ENCODE data around the gene BBS1.
A peak's percentile ranks its signal among the peaks of the same experiment; 100 is the strongest.
"Not testable (repeated sequence)": the region's sequence is repeated elsewhere in the genome, so short reads cannot be mapped to it uniquely, and the experiment has no call there.

The BBS1 gene

DNA sequence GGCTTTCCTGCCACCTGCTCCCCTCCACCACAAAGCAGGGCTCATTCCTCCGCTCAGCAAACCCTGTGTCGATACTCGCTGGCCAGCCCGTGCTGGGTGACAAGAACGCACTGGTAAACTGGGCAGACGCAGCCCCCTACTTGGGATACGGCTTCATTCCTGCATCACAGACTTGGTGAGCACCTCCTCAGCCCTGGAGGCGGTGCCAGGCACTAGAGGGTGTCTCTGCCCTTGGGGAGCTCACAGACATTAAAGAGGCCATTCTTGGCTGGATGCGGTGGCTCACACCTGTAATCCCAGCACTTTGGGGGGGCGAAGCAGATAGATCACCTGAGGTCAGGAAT, 29.4 kb downstream of the BBS1 start:
- no peak overlapping the region for H3K4me3 ChIP-seq (ENCODE audit: low read depth, low read length)
- no peak for DNase-seq (ENCODE audit: low read depth)
- no peak for TF ChIP-seq CTCF (IDR thresholded peaks at IDR 0.05; ENCODE audit: control insufficient read depth, extremely low read depth, insufficient read depth)

- not testable (repeated sequence) for H3K4me3 ChIP-seq (ENCODE audit: low read depth, low read length); DNase-seq (ENCODE audit: low read depth)
Measured at GRCh38 chr11:66540598-66540997, 30.2 kb downstream of the BBS1 start.

DNA sequence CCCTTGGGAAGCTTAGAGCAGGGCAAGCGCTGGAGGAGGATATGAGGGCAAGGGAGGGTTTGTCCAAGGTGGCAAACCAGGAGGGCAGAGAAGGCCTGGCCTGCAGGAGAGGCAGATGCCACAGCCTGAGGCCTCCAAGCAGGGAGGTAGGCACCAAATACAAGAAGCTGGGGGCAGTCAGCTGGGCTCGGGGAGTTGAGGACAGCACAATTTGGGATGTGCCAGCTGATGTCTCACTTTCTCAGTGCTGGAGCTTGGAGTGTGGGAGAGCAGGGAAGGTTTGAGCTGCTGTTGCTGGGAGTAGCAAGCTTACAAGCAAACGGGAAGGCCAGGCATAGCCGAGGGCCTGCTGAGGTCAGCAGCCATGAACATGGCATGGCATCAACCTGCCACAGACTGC, 31.5 kb downstream of the BBS1 start:
- TF ChIP-seq CTCF (IDR thresholded peaks at IDR 0.05; ENCODE audit: control insufficient read depth, extremely low read depth, insufficient read depth): no peak
- no peak for DNase-seq (ENCODE audit: low read depth)
- no peak overlapping the region for H3K4me3 ChIP-seq (ENCODE audit: low read depth, low read length)

DNA sequence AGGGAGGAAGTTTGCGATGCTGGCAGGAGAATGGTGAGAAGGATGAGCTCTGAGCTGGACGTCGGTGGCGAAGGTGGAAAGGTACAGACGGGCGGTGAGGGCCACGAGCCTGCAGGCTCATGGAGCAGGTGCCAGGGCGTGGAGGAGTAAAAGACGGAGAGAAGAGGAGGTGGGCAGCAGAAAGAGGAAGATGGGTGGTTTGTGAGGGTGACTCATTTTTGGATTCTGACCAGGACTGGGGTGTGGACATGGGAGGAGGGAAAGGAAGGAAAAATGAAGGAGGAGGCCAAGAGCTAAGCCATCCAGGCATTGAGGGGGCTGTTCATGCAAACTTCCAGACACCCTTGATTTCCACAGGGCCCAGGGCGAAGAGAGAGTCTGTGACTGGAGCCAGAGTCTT, 31.9 kb downstream of the BBS1 start:
- DNase-seq (ENCODE audit: low read depth): no peak
- TF ChIP-seq CTCF (IDR thresholded peaks at IDR 0.05; ENCODE audit: control insufficient read depth, extremely low read depth, insufficient read depth): no peak
- no peak overlapping the region for H3K4me3 ChIP-seq (ENCODE audit: low read depth, low read length)

DNA sequence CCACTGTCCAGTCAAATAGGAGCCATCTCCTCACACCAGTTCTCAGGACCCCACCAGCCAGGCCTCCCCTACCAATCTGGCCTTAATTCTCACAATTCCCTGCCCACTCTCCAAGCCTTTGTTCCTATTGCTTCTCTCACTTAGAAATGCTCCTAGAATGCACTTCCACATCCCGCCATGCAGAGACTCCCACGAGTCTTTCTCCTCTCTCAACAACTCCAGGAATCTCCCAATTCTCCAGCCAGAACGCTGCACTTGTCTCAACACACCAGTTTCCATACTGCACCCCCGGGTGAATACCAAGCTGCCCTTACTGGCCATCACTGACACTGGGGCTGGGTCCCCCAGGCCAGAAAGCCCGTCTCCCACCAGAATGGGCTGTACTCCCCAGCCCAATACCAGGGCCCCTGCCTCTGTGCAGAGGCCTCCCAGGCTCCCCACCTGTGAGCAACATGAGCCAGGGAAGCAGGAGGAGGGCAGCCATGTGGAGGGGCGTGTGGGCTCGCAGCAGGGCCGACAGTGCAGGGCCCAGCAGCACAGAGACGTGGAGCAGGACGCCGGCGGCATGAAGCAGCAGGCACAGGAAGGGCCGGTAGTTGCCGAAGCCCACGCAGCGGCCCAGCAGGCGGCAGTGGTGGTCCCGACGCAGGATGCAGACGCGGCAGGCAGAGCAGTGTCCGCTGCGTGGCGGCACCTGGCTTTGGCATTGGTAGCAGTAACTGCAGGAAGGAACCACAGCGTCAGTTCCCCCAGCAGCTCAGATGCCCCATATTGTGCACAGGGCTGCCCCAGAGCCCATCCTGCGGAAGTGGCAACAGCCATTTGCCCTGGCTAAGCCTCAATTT, 33.0 kb downstream of the BBS1 start:
- no peak overlapping the region for H3K4me3 ChIP-seq (ENCODE audit: low read depth, low read length)
- no peak for TF ChIP-seq CTCF (IDR thresholded peaks at IDR 0.05; ENCODE audit: control insufficient read depth, extremely low read depth, insufficient read depth)
- no peak for DNase-seq (ENCODE audit: low read depth)

- peak overlapping the region; percentile 76 for H3K4me3 ChIP-seq (ENCODE audit: low read depth, low read length)
- not testable (repeated sequence) for DNase-seq (ENCODE audit: low read depth)
Measured at GRCh38 chr11:66544952-66545351, 34.5 kb downstream of the BBS1 start.

GRCh38 chr11:66545701-66546367, 35.4 kb downstream of the BBS1 start, which contains the start of gene ZDHHC24:
Gene ZDHHC24, minus strand, starts transcription at chr11:66546048. Its CDS starts 45 bp downstream, at chr11:66546003.
- TF ChIP-seq CTCF (IDR thresholded peaks at IDR 0.05; ENCODE audit: control insufficient read depth, extremely low read depth, insufficient read depth): no peak
- H3K4me3 ChIP-seq (ENCODE audit: low read depth, low read length): peak within 1 kb of the TSS; percentile 76
- DNase-seq (ENCODE audit: low read depth): peak; percentile 89
